ENCODE measurements around the gene CDK14.

DNA sequence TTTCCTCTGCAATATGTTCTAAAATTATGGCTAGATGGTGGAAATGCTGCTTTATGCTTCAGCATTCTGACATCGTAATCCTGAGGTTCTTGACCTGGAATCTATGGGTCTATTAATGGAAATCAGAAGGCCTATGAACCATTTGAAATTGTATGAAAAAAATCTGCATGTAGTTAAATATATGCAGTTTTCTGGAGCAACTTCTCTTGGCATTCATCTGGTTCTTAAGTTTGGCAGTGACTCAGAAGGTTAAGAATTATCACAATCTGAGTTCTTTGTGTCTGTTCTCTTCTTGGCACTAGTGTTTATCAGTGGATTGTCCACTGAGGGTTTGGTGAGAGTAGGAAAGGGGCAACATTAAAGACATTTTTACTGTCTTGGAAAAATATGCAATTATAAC is 597.0 kb downstream of the CDK14 start:
- no peak for TF ChIP-seq JUNB (IDR thresholded peaks at IDR 0.05)
- TF ChIP-seq, protein P1, sequence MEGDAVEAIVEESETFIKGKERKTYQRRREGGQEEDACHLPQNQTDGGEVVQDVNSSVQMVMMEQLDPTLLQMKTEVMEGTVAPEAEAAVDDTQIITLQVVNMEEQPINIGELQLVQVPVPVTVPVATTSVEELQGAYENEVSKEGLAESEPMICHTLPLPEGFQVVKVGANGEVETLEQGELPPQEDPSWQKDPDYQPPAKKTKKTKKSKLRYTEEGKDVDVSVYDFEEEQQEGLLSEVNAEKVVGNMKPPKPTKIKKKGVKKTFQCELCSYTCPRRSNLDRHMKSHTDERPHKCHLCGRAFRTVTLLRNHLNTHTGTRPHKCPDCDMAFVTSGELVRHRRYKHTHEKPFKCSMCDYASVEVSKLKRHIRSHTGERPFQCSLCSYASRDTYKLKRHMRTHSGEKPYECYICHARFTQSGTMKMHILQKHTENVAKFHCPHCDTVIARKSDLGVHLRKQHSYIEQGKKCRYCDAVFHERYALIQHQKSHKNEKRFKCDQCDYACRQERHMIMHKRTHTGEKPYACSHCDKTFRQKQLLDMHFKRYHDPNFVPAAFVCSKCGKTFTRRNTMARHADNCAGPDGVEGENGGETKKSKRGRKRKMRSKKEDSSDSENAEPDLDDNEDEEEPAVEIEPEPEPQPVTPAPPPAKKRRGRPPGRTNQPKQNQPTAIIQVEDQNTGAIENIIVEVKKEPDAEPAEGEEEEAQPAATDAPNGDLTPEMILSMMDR (IDR thresholded peaks at IDR 0.05 in 2 of 3, conservative IDR thresholded peaks at IDR 0.05 in 1 of 3; ENCODE audit: control insufficient read depth in 2 of 3, extremely low read depth in 1 of 3, insufficient read depth in 1 of 3, low read depth in 3 of 3, low read length in 3 of 3): no peak
- TF ChIP-seq, protein P2, sequence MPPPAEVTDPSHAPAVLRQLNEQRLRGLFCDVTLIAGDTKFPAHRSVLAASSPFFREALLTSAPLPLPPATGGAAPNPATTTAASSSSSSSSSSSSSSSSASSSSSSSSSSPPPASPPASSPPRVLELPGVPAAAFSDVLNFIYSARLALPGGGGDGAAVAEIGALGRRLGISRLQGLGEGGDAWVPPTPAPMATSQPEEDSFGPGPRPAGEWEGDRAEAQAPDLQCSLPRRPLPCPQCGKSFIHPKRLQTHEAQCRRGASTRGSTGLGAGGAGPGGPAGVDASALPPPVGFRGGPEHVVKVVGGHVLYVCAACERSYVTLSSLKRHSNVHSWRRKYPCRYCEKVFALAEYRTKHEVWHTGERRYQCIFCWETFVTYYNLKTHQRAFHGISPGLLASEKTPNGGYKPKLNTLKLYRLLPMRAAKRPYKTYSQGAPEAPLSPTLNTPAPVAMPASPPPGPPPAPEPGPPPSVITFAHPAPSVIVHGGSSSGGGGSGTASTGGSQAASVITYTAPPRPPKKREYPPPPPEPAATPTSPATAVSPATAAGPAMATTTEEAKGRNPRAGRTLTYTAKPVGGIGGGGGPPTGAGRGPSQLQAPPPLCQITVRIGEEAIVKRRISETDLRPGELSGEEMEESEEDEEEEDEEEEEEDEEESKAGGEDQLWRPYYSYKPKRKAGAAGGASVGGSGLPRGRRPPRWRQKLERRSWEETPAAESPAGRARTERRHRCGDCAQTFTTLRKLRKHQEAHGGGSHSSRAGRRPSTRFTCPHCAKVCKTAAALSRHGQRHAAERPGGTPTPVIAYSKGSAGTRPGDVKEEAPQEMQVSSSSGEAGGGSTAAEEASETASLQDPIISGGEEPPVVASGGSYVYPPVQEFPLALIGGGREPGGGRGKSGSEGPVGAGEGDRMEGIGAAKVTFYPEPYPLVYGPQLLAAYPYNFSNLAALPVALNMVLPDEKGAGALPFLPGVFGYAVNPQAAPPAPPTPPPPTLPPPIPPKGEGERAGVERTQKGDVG (CRISPR knock-in tag; IDR thresholded peaks at IDR 0.05): no peak
- TF ChIP-seq POLR2AphosphoS5 (IDR thresholded peaks at IDR 0.05; ENCODE audit: low read length): no peak
- no peak for TF ChIP-seq NRF1 (conservative IDR thresholded peaks at IDR 0.05; ENCODE audit: low read depth, low read length)
- no peak for TF ChIP-seq FOS (IDR thresholded peaks at IDR 0.05; ENCODE audit: borderline replicate concordance, extremely low read depth, insufficient read length)
- TF ChIP-seq EP300 (IDR thresholded peaks at IDR 0.05; ENCODE audit: borderline replicate concordance in 1 of 2, control insufficient read depth in 1 of 2, low read depth in 2 of 2, low read length in 2 of 2): no peak
- TF ChIP-seq RAD21 (IDR thresholded peaks at IDR 0.05; ENCODE audit: insufficient read depth, low read depth, low read length): no peak
- TF ChIP-seq GATAD2B (conservative IDR thresholded peaks at IDR 0.05; ENCODE audit: low read depth): no peak
- TF ChIP-seq POLR2A (IDR thresholded peaks at IDR 0.05; ENCODE audit: low read depth, low read length): no peak
- TF ChIP-seq ZNF24 (IDR thresholded peaks at IDR 0.05): no peak
- TF ChIP-seq SIN3A (IDR thresholded peaks at IDR 0.05; ENCODE audit: low read depth, low read length): no peak

Data from GM12878 (cell line).